ENCODE results near the gene AP1G2. TPM values are rescaled to one million over a fixed set of nuclear protein-coding genes. Genes with fewer than 3 reads are reported as not detected.

Gene AP1G2
- total RNA-seq, 4 donors from 2014 or later, result 71.6 to 128 (median 114) TPM

GRCh38 chr14:23573384-23574015 lies 5.9 kb upstream of the AP1G2 start:
- Histone ChIP-seq H3K4me1 (peaks cover 6 to 20% of the 10 kb centered on the region in 2 donors), H3K36me3 (no peaks in the 10 kb centered on the region), H3K27me3 (peaks cover 31% of the 10 kb centered on the region), H3K9me3 (no peaks in the 10 kb centered on the region), H3K27ac (no peak overlapping the region), H3K4me3 (replicated peaks in 1 of 3) (no peak overlapping the region)
- DNase-seq, result no peak
- TF ChIP-seq POLR2A (IDR thresholded peaks at IDR 0.05), result no peak
- intact Hi-C loops (cut with DNase I), result no loop called here
- WGBS, 2 donors, result 77 to 79% methylated on average over 5 of the region's 5 CpGs

DNA sequence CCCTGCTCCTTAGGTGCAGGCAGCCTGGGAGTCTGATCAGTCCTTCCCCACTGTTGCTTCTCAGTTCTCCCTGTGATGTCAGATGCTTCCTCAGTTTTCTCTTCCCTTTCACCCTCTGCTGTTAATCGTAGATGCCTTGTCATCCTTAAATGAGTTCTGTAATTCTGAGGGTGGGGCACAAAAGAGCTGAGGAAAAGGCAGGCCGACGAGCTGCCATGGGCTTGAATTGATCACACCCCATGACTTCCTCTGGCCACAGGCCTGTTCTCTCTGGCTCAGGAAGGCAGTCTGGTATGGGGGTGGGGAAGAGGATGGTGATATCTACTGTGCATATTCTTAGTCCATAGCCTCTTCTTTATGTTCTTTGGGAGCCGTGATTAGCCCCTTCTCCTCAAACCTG lies 5.2 kb upstream of the AP1G2 start:
- no peaks in the 10 kb centered on the region for H3K36me3 ChIP-seq
- no peak for DNase-seq
- no peak overlapping the region for H3K27ac ChIP-seq
- H3K4me3 ChIP-seq (replicated peaks in 1 of 3), result no peak overlapping the region
- H3K9me3 ChIP-seq, result no peaks in the 10 kb centered on the region
- TF ChIP-seq POLR2A (IDR thresholded peaks at IDR 0.05) (no peak), CTCF (IDR thresholded peaks at IDR 0.05) (no peak)
- intact Hi-C loops (cut with DNase I), result no loop called here
- peaks cover 31% of the 10 kb centered on the region for H3K27me3 ChIP-seq
- peaks cover 6 to 20% of the 10 kb centered on the region in 2 donors for H3K4me1 ChIP-seq
- WGBS, 2 donors, result 53 to 59% methylated on average over 4 of the region's 4 CpGs

GRCh38 chr14:23572524-23572828 lies 4.9 kb upstream of the AP1G2 start:
- WGBS, 2 donors, result 62 to 68% methylated on average over 4 of the region's 4 CpGs
- Histone ChIP-seq H3K4me3 (replicated peaks in 1 of 3) (no peak overlapping the region), H3K27ac (no peak overlapping the region), H3K36me3 (no peaks in the 10 kb centered on the region), H3K27me3 (peaks cover 28% of the 10 kb centered on the region), H3K4me1 (peaks cover 6 to 17% of the 10 kb centered on the region in 2 donors), H3K9me3 (no peaks in the 10 kb centered on the region)
- intact Hi-C loops (cut with DNase I), result no loop called here
- no peak for TF ChIP-seq CTCF (IDR thresholded peaks at IDR 0.05)
- no peak for TF ChIP-seq POLR2A (IDR thresholded peaks at IDR 0.05)
- no peak for DNase-seq

DNA sequence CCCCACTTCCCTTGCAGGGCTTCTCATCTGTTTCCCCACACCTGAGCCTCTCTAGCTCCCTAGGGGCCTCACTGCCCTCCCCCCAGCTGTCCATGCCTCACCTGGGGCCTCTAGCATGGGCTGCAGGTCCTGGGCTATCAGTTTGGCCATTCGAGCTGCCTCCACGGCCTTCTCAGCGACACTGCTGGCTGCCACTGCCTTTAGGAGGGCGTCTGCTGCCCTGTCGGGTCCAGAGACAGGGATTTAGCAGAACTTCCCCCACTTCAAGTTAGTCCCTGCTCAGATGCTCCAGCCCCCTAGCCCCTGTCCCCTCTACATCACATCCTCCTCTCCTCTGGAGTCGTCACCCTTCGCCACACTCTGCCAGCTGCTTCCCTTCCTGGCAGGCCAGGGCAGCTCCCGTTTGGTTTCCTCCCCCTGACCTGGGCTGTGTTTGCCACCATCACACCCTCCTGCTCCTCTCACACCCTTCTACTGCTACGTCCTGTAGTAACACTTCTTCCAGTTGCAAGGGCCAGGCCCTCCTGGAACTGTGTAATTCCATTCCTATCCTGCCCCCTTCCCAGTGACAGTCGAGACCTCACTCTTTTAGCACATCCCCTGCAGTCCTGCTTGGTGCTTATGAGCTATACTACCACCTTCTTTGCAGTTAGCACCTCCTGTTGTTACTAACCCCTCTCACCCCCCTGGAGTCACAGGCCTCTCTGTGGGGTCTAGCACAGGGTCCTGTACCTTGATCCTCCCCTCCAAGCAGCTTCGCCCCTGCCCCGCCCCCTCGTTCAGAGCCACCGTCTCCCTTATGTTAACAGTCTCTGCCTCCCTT lies 4.3 kb upstream of the AP1G2 start:
- Histone ChIP-seq H3K4me3 (replicated peaks in 1 of 3) (no peak overlapping the region), H3K4me1 (peaks cover 1 to 12% of the 10 kb centered on the region in 2 donors), H3K27ac (no peak overlapping the region), H3K27me3 (peaks cover 23% of the 10 kb centered on the region), H3K9me3 (no peaks in the 10 kb centered on the region), H3K36me3 (no peaks in the 10 kb centered on the region)
- intact Hi-C loops (cut with DNase I), result no loop called here
- no peak for DNase-seq
- WGBS, 2 donors, result 65 to 69% methylated on average over 14 of the region's 14 CpGs
- no peak for TF ChIP-seq POLR2A (IDR thresholded peaks at IDR 0.05)
- TF ChIP-seq CTCF (IDR thresholded peaks at IDR 0.05), result no peak

- TF ChIP-seq CTCF (IDR thresholded peaks at IDR 0.05) (no peak), POLR2A (IDR thresholded peaks at IDR 0.05) (no peak)
- Histone ChIP-seq H3K4me3 (replicated peaks in 1 of 3) (no peak overlapping the region), H3K4me1 (peaks cover 6 to 11% of the 10 kb centered on the region in 2 donors), H3K27ac (no peak overlapping the region), H3K27me3 (peaks cover 14% of the 10 kb centered on the region), H3K36me3 (no peaks in the 10 kb centered on the region), H3K9me3 (no peaks in the 10 kb centered on the region)
- intact Hi-C loops (cut with DNase I), result no loop called here
- 85 to 87% methylated on average over 10 to 23 of the region's 23 CpGs for WGBS, 2 donors
- DNase-seq, result no peak
These were observed 3.4 kb upstream of the AP1G2 start for GRCh38 chr14:23570806-23571483.

Measured in thyroid gland (tissue), 4 donors.